ENCODE measurements around the gene RBM8A.
A peak's percentile ranks its signal among the peaks of the same experiment; 100 is the strongest.

RBM8A gene

DNA sequence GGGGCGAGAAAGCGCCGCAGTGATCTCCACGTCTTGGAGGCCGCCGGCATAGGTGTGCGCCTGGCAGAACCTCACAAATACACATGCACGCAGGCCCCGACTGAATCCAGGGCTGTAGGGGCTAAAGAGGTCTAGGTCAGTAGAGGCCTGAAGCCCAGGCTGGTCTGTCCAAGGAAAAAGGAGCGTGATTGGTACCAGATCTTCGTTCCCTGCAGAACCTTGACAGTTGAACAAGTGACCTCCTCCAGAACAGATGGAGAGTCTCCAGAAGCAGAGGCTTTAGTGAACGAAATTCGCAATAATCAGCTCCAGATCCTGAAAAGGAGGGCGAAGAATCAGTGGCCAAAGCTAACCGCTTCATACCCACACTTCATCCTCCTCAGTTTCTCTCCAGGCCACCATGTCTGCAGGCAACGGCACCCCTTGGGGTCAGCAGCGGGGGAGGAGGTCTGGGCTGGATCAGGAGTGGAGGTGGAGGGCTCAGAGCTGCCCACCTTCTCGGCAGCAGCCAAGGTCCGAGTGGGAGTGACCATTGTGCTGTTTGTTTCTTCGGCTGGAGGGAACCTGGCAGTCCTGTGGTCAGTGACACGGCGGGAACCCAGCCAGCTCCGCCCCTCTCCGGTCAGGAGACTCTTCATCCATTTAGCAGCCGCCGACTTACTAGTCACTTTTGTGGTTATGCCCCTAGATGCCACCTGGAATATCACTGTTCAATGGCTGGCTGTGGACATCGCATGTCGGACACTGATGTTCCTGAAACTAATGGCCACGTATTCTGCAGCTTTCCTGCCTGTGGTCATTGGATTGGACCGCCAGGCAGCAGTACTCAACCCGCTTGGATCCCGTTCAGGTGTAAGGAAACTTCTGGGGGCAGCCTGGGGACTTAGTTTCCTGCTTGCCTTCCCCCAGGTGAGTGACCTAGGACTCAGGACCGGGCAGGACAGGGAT is 8.0 kb downstream of the RBM8A start:
- TF ChIP-seq, protein P1, sequence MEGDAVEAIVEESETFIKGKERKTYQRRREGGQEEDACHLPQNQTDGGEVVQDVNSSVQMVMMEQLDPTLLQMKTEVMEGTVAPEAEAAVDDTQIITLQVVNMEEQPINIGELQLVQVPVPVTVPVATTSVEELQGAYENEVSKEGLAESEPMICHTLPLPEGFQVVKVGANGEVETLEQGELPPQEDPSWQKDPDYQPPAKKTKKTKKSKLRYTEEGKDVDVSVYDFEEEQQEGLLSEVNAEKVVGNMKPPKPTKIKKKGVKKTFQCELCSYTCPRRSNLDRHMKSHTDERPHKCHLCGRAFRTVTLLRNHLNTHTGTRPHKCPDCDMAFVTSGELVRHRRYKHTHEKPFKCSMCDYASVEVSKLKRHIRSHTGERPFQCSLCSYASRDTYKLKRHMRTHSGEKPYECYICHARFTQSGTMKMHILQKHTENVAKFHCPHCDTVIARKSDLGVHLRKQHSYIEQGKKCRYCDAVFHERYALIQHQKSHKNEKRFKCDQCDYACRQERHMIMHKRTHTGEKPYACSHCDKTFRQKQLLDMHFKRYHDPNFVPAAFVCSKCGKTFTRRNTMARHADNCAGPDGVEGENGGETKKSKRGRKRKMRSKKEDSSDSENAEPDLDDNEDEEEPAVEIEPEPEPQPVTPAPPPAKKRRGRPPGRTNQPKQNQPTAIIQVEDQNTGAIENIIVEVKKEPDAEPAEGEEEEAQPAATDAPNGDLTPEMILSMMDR (IDR thresholded peaks at IDR 0.05; ENCODE audit: extremely low read depth, insufficient read depth, missing control alignments), result no peak
- in situ Hi-C loops (cut with MboI; ENCODE audit: low pct_unique_long_range_greater_than_20kb, low sequenced_read_pairs, unreplicated experiment), result no loop called here
- peak; percentile 31 for DNase-seq (ENCODE audit: low spot score)

DNA sequence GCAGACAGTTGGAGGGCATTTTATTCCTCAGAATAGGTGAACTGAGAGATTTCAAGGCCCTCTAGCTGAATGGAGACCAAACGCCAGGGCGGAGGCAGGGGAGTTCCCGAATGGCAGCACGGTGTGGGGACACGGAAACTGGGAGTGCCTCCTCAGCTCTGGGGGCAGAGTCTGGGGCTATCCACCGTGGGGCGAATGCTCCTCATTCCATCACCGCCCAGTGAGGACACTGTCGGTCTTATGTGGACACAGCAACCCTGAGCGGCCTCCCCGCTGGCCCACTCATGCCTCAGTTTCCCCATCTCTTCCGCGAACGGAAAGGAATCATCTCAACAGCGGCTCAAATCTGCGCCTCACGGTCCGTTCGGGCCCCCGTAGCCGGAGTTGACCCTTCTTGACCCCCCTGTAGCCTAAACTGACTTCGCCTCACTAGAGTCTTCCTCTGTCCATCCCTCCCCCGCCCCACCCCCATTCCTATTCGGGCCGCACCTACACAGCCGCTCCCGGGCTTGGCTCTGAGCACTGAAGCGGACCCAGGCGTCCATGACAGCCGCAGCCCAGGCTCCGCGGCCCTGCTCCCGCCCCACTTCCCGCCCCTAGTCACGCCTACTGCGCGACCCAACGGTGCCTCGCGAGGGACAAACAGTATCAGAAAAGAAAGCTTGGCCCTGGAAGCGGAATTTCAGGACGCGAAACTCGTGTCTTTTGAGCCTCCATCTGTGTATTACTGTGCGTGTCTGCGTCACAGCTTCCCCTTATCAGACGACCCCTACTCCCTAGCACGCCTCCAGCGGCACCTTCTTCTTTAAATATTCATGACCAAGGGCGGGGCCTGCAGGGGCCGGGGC is 8.9 kb downstream of the RBM8A start, which contains the start of gene PEX11B:
TSS of gene PEX11B (minus strand) at position 574 of the 848 bp plus-strand sequence. CDS start at position 545, 29 bp downstream.
- TF ChIP-seq, protein P1 (IDR thresholded peaks at IDR 0.05; ENCODE audit: extremely low read depth, insufficient read depth, missing control alignments), result no peak
- peak; percentile 89 for DNase-seq (ENCODE audit: low spot score)
- in situ Hi-C loops (cut with MboI; ENCODE audit: low pct_unique_long_range_greater_than_20kb, low sequenced_read_pairs, unreplicated experiment), result no loop called here

DNA sequence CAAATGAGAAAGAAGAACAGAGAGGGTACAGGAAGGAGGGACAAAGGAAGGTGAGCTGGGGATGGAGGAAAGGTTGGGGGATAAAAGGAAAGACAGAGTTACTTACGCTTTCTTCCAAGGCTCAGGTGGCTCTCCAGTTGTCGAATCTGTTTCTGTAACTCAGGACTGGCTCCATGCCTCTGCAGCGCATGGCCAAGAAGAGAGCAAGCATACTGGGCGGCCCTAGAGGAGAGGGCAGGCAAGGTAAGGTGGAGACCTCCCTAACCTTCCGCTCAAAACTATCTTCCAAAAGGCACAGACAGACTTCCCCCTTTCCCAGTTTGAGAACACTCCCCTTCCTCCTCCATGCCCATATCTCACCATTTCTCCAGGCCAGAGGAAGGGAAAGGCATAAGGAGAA is 9.7 kb downstream of the RBM8A start:
- TF ChIP-seq, protein P1 (IDR thresholded peaks at IDR 0.05; ENCODE audit: extremely low read depth, insufficient read depth, missing control alignments), result no peak
- in situ Hi-C loops (cut with MboI; ENCODE audit: low pct_unique_long_range_greater_than_20kb, low sequenced_read_pairs, unreplicated experiment), result no loop called here

DNA sequence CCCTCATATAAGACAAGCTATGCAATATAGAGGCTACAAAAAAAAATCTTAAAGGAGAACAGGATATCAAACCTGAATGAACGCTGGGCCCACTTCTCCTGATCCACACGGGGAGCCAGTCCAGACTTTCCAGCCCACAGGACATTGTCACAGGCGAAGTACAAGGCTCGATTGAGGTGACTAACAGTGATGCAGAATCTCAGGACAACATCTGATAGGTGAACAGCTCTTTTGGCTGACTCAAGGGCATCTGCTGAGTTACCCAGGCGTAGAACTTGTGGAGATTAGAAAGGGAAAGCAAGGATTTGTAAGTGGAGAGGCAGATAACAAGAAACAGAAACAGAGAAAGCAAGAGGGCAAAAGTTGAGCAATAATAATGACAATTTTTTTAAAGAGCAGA is 10.5 kb downstream of the RBM8A start:
- TF ChIP-seq, protein P1 (IDR thresholded peaks at IDR 0.05; ENCODE audit: extremely low read depth, insufficient read depth, missing control alignments), result no peak
- no peak for DNase-seq (ENCODE audit: low spot score)
- in situ Hi-C loops (cut with MboI; ENCODE audit: low pct_unique_long_range_greater_than_20kb, low sequenced_read_pairs, unreplicated experiment), result no loop called here

More for the DNA sequence above, 9.7 kb downstream of the RBM8A start:
- DNase-seq (ENCODE audit: low spot score), result no peak

DNA sequence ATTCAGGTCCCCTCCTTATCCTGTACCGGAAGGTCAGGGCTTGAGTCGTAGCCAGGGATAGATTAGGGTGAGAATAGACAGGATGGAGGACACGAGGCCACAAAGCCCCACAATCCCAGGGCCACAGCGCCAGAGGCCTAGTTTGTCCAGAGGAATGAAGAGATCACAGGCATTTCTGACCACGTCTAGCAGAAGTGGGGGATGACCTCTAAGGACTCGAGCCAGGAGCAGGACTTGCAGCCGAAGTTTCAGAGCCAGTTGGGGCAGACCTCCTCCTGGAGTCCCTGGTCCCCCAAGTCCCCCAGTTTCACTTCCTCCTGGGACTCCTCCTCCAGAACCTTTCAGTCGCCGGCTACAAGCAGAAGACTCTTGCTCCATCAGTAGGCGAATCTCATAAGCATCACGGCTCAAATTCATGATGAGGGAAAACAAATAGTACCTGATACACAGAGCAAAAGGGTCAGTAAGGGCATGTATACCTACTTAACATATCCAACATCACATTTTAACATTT is 15.1 kb downstream of the RBM8A start:
- TF ChIP-seq, protein P1 (IDR thresholded peaks at IDR 0.05; ENCODE audit: extremely low read depth, insufficient read depth, missing control alignments), result no peak
- in situ Hi-C loops (cut with MboI; ENCODE audit: low pct_unique_long_range_greater_than_20kb, low sequenced_read_pairs, unreplicated experiment), result no loop called here
- DNase-seq (ENCODE audit: low spot score), result no peak

DNA sequence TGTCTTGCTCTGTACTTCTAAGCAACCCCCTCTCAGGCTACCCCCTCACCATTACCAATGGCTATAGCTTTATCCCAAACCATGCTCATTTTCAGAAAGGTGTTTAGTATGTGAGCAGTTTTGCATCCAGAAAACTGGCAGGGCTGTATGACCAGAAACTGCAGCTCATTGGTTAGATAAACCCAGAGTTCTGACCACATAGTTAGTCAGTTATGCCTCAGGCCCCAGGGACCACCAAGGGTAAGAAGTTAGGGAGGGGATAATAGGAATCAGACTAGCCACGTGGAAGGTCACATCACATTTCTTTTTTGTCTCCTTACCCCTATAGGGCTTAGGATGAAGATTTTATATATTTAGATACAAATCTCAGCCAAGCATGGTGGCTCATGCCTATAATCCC is 18.6 kb downstream of the RBM8A start:
- TF ChIP-seq, protein P1 (IDR thresholded peaks at IDR 0.05; ENCODE audit: extremely low read depth, insufficient read depth, missing control alignments), result no peak
- DNase-seq (ENCODE audit: low spot score), result no peak
- in situ Hi-C loops (cut with MboI; ENCODE audit: low pct_unique_long_range_greater_than_20kb, low sequenced_read_pairs, unreplicated experiment), result no loop called here
